Muscle of back (tissue), 11 donors: ENCODE measurements around the gene PLXNA2. TPM values are rescaled to one million over a fixed set of nuclear protein-coding genes. Genes with fewer than 3 reads are reported as not detected.

ENCODE experiments used
- DNase-seq, 3 donors: peaks; one replicate each; pipeline versions ENCODE4 v3.0.0 to v3.0.0-alpha.2; 2013
- polyA plus RNA-seq, 10 donors: library from polyadenylated mRNA; unstranded; fragments of 120-200 nt; gene quantifications; one replicate each; pipeline ENCODE4 v1.2.1, GENCODE V29; 2013; ENCODE audit not compliant: insufficient read length in 10 of 10

The PLXNA2 gene
- polyA plus RNA-seq, 10 donors = 22.9 to 37.9 (median 30.8) TPM

- DNase-seq = no peak
Observed at GRCh38 chr1:207981976-207982375, 262.2 kb downstream of the PLXNA2 start.

- DNase-seq = no peak
Observed at GRCh38 chr1:207978441-207978840, 265.7 kb downstream of the PLXNA2 start.

- DNase-seq = no peak
Observed at GRCh38 chr1:207977876-207978275, 266.3 kb downstream of the PLXNA2 start.

GRCh38 chr1:207973898-207974568 is 270.2 kb downstream of the PLXNA2 start:
- DNase-seq = no peak

- DNase-seq = no peak
Observed at GRCh38 chr1:207972337-207972736, 271.8 kb downstream of the PLXNA2 start.
